WERI-Rb-1 (cell line): ENCODE data around the gene HTT.

Experiments used
- DNase-seq: peaks from one replicate; pipeline ENCODE4 v3.0.0-alpha.2; 2020
- H3K27ac ChIP-seq: fragments of 250-450 bp; sonication (Bioruptor Pico); 2 replicates; pipeline ENCODE4 v1.5.1; 2020; ENCODE audit warnings: mild to moderate bottlenecking, moderate library complexity
- H3K27me3 ChIP-seq: fragments of 250-450 bp; sonication (Bioruptor Pico); 2 replicates; pipeline ENCODE4 v1.5.1; 2021; ENCODE audit warnings: mild to moderate bottlenecking, low read depth, moderate library complexity; ENCODE audit not compliant: insufficient read depth, severe bottlenecking
- H3K36me3 ChIP-seq: fragments of 250-450 bp; sonication (Bioruptor Pico); 2 replicates; pipeline ENCODE4 v1.5.1; 2020; ENCODE audit warnings: mild to moderate bottlenecking, moderate library complexity
- H3K4me3 ChIP-seq: 2 replicates; pipeline ENCODE4 v1.5.1; 2011; ENCODE audit warnings: low read depth, mild to moderate bottlenecking, control low read depth, low read length
- H3K9me3 ChIP-seq: fragments of 250-450 bp; sonication (Bioruptor Pico); 2 replicates; pipeline ENCODE4 v1.5.1; 2021; ENCODE audit warnings: mild to moderate bottlenecking, moderate library complexity; ENCODE audit not compliant: severe bottlenecking
- CTCF ChIP-seq: IDR thresholded peaks from 2 replicates; pipeline ENCODE4 v1.5.1; 2011; ENCODE audit warnings: low read depth, mild to moderate bottlenecking, control low read depth, inconsistent platforms, low read length

HTT gene

GRCh38 chr4:3189459-3189858 is 115.0 kb downstream of the HTT start:
- H3K36me3 ChIP-seq = peaks cover 77% of the 10 kb centered on the region
- no peaks in the 10 kb centered on the region for H3K27me3 ChIP-seq
- TF ChIP-seq CTCF = no peak

GRCh38 chr4:3190549-3190948 is 116.1 kb downstream of the HTT start:
- H3K27ac ChIP-seq = no peak overlapping the region
- no peak overlapping the region for H3K4me3 ChIP-seq
- H3K9me3 ChIP-seq = no peaks in the 10 kb centered on the region
- TF ChIP-seq CTCF = no peak
- no peaks in the 10 kb centered on the region for H3K27me3 ChIP-seq
- H3K36me3 ChIP-seq = peaks cover 82% of the 10 kb centered on the region
- no peak for DNase-seq

More at GRCh38 chr4:3189459-3189858, 115.0 kb downstream of the HTT start:
- H3K4me3 ChIP-seq = no peak overlapping the region
- H3K27ac ChIP-seq = no peak overlapping the region
- no peaks in the 10 kb centered on the region for H3K9me3 ChIP-seq
- no peak for DNase-seq

GRCh38 chr4:3192188-3192587 is 117.7 kb downstream of the HTT start:
- Histone ChIP-seq H3K36me3 (peaks cover 82% of the 10 kb centered on the region), H3K4me3 (no peak overlapping the region), H3K27ac (no peak overlapping the region), H3K9me3 (no peaks in the 10 kb centered on the region), H3K27me3 (no peaks in the 10 kb centered on the region)
- no peak for TF ChIP-seq CTCF
- DNase-seq = no peak

GRCh38 chr4:3192827-3193226 is 118.3 kb downstream of the HTT start:
- no peak overlapping the region for H3K27ac ChIP-seq

GRCh38 chr4:3193531-3194203 is 119.2 kb downstream of the HTT start:
- H3K27me3 ChIP-seq = no peaks in the 10 kb centered on the region
- H3K36me3 ChIP-seq = peaks cover 77% of the 10 kb centered on the region
- H3K4me3 ChIP-seq = no peak overlapping the region
- no peak for TF ChIP-seq CTCF
- no peak overlapping the region for H3K27ac ChIP-seq
- H3K9me3 ChIP-seq = no peaks in the 10 kb centered on the region
- DNase-seq = no peak

More at GRCh38 chr4:3192827-3193226, 118.3 kb downstream of the HTT start:
- TF ChIP-seq CTCF = no peak
- Histone ChIP-seq H3K36me3 (peaks cover 80% of the 10 kb centered on the region), H3K9me3 (no peaks in the 10 kb centered on the region), H3K4me3 (no peak overlapping the region), H3K27me3 (no peaks in the 10 kb centered on the region)
- no peak for DNase-seq
